ENCODE results near the gene TENM4.

DNA sequence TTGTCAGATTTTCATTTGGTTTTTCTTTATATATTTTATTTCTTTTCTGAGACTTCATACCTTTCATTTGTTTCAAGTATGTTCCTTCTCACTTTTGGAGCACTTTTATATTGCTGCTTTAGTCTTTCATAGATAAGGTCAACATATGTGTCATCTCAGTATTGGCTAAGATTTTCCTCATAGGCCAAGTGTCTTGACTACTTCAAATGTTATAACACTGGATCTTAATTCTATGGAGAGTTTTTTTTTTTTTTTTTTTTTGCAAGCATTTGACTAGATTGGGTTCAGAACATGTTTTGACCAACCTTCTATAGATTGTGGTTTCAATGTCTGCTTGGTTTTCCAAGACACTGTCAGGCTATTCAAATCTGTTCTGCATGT is 797.2 kb downstream of the TENM4 start:
- TF ChIP-seq RARB (CRISPR knock-in tag; IDR thresholded peaks at IDR 0.05), result no peak
- no peak for TF ChIP-seq ARNTL (CRISPR knock-in tag; IDR thresholded peaks at IDR 0.05; ENCODE audit: borderline replicate concordance, low read depth)
- TF ChIP-seq, protein P1, sequence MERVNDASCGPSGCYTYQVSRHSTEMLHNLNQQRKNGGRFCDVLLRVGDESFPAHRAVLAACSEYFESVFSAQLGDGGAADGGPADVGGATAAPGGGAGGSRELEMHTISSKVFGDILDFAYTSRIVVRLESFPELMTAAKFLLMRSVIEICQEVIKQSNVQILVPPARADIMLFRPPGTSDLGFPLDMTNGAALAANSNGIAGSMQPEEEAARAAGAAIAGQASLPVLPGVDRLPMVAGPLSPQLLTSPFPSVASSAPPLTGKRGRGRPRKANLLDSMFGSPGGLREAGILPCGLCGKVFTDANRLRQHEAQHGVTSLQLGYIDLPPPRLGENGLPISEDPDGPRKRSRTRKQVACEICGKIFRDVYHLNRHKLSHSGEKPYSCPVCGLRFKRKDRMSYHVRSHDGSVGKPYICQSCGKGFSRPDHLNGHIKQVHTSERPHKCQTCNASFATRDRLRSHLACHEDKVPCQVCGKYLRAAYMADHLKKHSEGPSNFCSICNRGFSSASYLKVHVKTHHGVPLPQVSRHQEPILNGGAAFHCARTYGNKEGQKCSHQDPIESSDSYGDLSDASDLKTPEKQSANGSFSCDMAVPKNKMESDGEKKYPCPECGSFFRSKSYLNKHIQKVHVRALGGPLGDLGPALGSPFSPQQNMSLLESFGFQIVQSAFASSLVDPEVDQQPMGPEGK (CRISPR knock-in tag; IDR thresholded peaks at IDR 0.05; ENCODE audit: borderline replicate concordance), result no peak
- no peak for TF ChIP-seq ZFP3 (CRISPR knock-in tag; IDR thresholded peaks at IDR 0.05)
- TF ChIP-seq ZFP30 (CRISPR knock-in tag; IDR thresholded peaks at IDR 0.05), result no peak
- TF ChIP-seq PPARA (CRISPR knock-in tag; IDR thresholded peaks at IDR 0.05; ENCODE audit: borderline replicate concordance), result no peak
- TF ChIP-seq TCF4 (CRISPR knock-in tag; IDR thresholded peaks at IDR 0.05; ENCODE audit: borderline replicate concordance), result no peak
- TF ChIP-seq, protein P2, sequence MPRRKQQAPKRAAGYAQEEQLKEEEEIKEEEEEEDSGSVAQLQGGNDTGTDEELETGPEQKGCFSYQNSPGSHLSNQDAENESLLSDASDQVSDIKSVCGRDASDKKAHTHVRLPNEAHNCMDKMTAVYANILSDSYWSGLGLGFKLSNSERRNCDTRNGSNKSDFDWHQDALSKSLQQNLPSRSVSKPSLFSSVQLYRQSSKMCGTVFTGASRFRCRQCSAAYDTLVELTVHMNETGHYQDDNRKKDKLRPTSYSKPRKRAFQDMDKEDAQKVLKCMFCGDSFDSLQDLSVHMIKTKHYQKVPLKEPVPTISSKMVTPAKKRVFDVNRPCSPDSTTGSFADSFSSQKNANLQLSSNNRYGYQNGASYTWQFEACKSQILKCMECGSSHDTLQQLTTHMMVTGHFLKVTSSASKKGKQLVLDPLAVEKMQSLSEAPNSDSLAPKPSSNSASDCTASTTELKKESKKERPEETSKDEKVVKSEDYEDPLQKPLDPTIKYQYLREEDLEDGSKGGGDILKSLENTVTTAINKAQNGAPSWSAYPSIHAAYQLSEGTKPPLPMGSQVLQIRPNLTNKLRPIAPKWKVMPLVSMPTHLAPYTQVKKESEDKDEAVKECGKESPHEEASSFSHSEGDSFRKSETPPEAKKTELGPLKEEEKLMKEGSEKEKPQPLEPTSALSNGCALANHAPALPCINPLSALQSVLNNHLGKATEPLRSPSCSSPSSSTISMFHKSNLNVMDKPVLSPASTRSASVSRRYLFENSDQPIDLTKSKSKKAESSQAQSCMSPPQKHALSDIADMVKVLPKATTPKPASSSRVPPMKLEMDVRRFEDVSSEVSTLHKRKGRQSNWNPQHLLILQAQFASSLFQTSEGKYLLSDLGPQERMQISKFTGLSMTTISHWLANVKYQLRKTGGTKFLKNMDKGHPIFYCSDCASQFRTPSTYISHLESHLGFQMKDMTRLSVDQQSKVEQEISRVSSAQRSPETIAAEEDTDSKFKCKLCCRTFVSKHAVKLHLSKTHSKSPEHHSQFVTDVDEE (CRISPR knock-in tag; IDR thresholded peaks at IDR 0.05), result no peak
- TF ChIP-seq GLIS3 (CRISPR knock-in tag; IDR thresholded peaks at IDR 0.05), result no peak
